Retina (tissue), 1 donor: ENCODE data around the gene PHLDA3.
A peak's percentile ranks its signal among the peaks of the same experiment; 100 is the strongest.
"Not testable (repeated sequence)": the region's sequence is repeated elsewhere in the genome, so short reads cannot be mapped to it uniquely, and the experiment has no call there.

ENCODE experiments used
- DNase-seq: peaks from one replicate; pipeline ENCODE4 v3.0.0-alpha.2; 2016

The PHLDA3 gene

DNA sequence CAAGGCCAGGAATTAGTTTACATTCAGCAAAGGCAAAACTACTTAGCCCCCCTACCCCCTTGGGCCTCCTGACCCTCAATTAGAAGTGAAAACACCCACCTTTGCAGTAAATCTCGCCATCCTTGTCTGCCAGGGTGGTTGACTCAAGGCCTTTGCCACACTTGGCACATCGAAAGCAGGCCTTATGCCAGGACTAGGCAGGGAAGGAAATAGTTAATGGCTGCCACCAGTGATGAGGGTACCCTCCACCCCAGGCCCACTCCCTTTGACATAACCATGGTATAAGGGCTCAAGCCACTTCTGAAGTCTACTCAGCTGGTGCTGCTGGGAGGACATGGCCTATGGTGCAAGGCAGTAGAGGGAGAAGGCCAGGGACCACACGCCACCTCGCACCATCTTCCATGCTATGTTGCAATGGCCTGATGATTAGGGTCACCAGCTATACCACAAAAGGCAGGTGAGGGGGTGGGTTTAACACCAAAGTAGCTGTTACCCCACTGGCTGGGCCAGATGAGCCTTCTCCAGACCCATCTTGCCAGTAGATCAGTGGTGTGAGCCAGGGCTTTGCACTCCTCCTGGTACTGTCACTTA is 16.3 kb upstream of the PHLDA3 start:
- DNase-seq: no peak

DNA sequence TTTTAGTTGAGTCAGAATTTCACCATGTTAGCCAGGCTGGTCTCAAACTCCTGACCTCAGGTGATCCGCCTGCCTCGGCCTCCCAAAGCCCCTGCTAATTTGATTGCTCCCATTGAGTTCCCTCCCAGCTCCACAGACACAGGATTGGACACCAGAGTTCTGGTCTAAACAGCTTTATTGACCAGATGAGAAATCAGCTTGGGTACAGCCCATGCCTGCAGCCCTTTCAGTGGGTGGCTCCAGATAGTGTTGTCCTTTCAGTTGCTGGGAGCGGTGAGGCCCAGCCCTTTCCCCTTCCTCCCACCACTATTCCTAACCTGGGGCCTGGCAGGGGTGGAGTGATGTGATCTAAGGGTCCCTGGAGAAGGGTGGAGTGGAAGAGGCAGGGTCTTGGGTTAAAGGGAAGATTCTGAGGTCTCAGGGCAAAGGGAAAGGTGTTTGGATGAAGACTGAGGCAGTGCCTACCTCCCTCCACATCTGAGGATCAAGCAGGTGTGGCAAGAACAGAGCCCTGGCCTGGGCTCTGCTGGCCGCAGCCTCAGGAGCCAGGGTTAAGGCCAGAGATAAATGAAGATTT is 14.5 kb upstream of the PHLDA3 start:
- no peak for DNase-seq

DNA sequence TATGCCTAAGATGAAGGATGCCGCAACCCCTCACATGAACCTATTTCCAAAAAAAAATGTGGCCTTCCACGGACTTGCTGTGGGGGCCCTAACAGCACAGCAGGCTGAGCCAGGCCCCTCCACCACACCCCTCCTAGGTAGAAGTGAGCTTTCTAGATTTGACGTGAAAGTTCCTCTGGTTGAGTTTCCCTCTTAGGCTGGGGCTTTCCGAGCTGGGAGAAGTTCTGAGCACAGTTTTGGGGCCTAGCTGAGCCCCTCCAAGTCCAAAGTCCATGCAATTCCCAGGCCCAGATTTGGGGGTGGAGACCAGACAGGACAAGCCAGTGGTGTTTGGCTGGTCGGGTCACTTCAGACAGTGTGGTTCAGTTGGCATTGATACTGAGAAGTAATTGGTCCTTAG is 13.8 kb upstream of the PHLDA3 start:
- no peak for DNase-seq

DNA sequence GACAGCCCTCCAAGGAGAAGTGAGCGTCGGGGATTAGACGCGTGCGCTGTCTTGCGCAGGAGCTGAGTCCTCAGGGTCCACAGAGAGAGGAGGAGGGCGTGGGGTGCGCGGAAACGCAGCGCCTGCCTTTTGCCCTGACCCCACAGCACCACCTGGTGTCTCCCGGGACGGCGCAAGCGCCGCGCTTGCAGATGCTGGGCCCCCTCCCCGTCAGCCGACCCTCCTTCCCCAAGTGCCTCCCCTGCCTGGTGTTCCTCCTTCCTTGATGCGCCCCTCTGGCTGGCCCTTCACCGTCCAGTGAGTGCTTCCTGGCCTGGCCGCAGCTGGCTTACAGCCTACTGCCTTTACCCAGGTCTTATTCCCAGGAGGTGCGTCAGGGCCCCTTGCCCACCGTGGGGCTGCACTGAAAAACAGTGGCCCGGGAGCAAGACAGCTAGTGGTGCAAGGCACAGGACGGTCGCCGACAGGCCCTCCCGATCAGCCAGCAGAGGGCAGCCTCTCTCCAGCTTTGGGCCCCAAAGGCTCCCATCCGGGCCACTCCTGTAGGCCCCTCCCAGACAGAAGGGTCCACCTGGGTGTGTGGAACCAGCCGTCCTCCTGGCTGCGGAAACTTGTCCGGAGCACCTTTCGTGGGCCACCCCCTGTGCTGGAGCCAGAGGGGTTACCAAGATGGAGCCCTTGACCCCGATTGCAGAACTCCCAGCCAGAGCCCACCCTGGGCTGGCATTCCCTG is 12.9 kb upstream of the PHLDA3 start:
- DNase-seq: peak; percentile 85

DNA sequence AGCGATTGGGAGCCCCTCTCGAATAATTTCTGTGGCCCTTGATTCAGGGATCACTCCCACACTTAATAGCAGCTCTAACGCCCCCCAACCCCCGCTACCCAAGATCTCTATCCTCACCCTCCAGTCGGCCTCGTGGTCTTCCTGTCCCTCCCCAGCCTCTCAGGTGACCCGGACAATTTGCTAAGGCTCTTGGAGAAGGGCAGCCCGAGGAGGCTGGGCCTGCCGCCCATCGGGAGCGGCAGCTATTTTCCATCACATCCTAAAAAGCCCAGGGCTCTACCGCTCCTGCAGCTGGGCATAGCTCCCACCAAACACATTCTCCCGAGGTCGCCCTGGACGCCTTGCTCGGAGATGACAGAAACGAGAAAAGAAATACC is 12.0 kb upstream of the PHLDA3 start:
- DNase-seq: no peak

DNA sequence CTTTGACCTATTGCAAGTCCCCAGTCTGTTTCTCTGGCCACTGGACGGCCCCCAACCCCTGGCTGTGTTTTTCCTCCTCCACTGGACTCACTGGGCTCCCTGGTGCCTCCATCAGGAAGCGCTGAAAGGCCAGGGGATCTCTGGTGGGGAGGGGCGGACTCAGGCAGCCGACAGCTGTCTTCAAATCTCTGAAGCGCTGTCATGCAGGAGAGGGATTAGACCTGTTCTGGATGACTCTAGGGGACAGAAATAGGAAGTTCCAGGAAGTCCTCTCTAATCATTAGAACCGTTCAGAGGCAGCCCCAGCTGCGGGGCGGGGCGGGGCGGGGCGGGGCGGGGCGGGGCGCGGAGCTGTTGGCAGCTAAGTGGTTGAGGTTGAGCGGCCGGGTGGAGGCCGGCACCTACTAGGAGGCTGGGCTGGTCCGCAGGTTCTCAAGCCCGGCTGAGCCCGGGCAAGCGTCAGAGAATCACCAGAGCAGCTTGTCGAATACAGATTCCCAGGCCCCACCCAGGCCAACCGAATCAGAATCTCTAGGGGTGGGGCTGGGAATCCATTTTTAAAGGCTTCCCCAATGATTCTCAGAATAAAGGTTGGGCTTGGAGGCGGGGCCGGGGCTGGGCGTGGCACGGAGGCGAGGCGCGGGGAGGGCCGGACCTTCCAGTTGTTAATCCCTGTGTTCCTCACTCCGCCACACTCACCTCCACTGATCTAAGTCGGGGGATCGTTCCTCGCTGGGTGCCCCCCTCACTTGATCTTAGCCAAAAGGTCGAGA is 11.4 kb upstream of the PHLDA3 start:
- DNase-seq: peak; percentile 44

DNA sequence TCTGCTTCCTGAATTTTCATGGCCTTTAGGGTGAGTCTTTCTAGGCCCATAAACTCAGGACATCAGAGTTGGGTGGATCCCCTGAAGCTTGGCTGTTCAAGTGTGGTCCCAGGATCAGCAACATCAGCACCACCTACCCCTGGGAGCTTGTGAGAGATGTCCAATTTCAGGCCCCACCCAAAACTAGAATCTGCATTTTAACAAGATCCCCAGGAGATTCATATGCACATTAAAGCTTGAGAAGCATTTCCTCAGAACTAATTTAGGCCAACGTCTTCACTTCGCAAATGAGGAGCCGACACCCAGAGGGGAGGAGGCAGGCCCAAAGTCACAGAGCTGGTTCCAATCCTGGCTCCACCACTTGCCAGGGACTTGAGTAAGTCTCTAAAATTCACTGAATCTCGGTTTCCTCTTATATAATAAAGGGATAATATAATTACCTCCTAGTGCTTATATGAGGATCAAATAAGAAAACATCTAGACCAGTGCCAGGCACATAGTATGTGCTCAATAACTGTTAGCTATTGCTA is 10.3 kb upstream of the PHLDA3 start:
- DNase-seq: no peak

DNA sequence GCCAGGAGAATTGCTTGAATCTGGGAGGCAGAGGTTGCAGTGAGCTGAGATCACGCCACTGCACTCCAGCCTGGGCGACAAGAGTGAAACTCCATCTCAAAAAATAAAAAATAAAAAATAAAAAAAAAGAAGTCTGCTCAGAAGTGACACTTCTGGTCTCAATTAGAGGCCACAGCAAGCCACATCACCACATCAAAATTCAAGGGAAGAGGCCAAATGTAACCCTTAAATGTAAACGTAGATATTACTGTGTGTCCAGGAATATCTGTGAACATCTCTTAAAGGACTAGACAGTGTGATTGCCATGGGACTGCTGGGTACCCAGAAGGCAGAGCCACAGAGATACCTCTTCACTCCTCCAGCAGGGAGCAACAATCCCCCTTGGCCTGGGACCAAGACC is 9.7 kb upstream of the PHLDA3 start:
- not testable (repeated sequence) for DNase-seq

DNA sequence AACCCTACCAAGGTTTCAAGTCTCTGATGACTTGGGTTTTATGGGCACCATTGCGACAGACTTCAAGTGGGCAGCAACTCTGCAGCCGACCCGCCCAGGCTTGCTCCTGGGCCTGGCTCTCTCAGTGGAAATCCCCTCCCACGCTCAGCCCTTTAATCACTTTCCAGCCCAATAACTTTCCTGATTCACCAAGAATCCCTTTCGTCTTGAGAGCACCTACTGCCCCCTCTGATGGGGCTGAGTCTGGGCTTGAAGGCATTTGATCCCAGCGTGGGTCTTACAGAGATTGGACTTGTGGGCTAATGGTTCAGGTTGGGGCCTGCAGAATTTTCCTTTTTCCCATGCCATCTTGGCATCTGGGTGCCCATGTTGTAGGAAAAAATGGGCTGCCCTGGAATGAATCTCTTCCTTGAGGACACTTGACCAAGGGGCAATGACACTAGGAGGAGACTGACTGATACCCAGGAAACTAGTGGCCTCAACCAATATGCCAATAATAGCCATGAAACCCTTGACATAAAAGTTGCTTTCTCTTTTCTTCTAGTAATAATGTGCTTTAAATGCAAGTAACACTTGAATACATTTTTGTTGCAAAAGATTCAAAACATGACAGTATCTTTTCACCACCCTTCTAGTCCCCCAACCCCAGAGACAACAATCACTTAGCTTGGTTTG is 7.8 kb upstream of the PHLDA3 start:
- DNase-seq: no peak

DNA sequence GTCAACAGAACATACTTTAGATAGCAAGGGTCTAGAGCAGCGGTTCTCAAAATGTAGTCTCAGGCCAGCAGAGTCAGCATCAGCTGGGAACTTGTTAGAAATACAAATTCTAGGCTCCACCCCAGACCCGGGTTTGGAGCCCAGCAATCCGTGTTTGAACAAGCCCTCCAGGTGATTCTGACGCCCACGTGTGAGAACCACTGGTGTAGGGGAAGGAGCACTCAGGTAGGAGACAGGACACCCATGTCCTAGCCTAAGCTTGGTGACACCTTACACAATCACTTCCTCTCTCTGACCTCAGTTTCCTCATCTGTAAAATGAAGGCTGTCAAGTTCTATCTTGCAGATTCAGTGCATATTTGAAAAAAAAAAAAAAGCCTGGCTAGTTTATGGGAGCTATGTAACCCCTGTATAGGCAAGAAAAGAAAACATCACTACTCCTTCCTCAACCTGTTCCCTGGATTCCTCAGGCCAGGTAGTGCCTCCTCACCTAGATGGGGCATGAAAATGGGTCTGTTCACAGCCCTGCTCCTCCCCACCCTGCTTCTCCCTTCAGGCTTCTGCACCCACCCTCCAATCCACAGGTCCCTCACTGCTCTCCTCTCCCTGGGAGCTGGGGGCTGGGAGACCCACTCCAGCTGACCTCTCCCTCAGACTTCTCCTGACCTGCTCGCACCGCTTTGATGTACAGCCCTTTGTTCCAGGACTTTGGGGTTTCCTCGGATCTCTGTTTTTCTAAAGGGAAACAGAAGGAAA is 7.1 kb upstream of the PHLDA3 start:
- DNase-seq: no peak

DNA sequence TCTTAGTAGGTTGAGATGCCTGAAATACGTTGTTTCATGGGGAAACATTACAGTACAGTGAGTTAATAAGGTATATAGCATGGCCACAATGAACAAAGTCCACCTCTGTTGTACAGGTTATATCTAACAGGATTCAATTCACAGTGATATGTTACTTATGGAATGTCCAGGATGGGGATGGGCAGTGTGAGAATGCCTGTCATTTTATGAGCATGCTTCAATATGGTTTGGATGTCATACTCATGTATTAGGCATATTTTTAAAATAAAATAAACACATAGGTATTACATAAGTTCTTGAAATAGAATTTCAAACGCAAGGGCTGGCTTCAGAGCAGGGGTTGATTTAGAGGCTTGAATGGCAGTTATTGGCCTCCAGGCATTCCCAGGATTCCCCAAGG is 6.1 kb upstream of the PHLDA3 start:
- DNase-seq: no peak

DNA sequence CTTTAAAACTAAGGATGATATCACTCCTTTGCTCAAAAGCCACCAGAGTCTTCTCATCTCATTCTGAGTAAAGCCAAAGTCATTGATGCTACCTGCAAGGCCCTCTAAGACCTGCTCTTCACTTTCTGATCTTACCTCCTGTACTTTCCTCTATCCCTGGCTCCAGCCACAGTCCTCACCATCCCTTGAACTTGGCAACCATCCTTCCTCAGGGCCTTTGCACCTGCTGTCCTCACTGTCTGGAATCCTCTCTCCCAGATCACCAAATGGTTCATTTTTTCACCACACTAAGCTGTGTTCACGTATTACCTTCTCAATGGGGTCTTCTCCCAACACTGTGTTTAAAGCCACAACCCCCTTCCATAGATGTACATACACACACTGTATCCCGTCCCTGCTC is 4.3 kb upstream of the PHLDA3 start:
- DNase-seq: no peak

DNA sequence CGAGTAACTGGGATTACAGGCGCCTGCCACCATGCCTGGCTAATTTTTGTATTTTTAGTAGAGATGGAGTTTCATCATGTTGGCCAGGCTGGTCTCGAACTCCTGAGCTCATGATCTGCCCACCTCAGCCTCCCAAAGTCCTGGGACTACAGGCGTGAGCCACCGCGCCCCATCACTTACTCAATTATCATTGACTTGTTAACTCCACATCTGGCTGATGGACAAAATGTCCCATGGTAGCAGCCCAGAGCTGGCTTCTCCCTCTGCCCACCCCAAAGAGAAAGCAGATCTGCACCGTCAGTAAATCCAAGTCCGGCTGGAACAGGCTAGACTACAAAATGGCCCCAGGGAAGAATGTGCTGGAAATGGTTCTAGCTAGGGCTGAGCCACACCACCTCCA is 3.3 kb upstream of the PHLDA3 start:
- DNase-seq: not testable (repeated sequence)

DNA sequence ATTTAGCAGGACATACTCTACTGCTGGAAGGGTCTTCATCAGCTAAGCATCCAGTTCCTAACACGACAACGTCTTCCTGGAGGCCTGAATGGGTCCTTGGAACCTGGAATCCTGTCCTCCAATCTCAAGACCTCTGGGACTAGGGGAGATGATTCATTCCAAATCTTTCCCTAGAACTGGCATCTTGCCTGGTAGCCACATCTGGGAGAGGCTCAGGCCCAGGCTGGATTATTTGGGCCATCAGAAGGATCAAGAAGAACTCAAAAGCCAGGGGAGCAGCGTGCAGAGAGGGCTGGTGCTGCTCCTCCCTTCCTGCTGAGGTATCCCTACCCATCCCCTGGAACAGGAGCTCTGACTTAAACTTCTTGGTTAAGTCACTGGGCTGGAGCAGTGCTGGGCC is 2.8 kb upstream of the PHLDA3 start:
- DNase-seq: no peak

DNA sequence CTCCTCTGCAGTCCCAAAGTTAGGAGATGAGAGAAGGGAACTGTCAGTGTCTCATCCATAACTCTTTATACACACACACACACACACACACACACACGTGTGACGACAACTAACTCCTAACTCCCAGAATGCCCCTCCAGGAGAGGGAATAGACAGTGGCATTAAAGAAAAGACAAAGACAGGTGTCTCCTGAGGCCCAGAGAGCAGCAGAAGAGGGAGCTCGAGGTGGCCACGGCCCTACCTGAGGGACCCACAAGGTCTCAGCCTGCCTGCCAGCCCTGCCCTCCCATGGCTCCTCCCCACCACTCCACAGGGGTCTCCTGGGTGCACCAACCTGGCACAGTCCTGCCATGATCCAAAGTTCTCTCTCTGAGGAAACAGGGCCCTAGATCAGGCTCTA is 1.6 kb upstream of the PHLDA3 start:
- no peak for DNase-seq

DNA sequence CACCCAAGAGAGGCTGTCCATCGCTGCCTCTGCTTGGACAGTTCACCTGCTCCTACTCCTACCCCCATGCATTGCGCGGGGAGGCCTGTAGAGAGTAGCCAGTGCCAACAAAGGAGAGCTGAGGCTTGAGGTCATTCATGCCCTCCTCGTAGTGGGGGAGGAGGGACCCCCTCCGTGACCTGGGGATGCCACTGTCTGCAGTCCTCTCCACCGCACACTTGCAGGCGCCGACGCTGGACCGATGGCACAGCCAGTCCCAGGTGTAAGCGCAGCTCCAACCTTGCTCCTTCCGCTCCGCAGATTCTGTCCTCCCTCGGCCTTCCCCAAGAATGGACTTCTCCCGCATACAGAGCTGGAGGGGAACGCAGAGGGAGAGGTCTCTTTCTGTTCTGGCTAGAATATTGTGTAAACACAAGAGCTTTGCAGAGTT is 672 bp upstream of the PHLDA3 start:
- DNase-seq: no peak

DNA sequence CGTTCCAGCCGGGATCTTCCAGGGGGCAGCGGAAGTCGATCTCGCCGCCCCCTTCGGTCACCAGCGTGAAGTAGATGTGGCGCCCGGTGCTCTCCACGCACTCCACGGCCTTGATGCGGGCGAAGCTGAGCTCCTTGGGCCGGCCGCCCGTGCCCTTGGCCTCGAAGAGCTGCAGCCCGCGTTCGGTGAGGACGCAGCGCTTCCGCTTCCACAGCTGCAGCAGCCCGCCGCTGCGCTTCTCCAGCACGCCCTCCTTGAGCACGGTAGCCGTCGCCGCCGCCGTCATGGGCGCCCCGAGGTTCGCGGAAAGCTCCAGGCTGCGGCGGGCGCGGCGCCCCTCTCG is 516 bp downstream of the PHLDA3 start:
- peak; percentile 78 for DNase-seq

DNA sequence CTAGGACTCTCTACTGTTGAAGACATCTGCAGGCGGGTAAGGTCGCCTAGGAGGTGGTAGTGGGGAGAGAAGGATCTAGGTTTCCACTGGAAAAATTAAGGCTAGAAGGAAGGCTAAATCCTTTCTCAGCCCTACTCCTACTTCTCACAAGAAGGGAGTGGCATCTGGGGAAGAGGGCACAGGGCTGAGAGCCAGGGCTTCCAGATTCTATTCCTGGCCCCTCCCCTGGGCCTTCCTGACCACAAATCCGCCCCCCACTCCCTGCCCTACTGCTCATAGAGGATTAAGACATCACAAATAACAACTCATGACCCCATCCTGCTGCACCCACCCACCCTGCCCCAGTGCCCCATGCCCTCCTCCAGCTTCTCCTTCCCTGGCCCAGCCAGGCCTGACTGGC is 2.5 kb downstream of the PHLDA3 start:
- no peak for DNase-seq

DNA sequence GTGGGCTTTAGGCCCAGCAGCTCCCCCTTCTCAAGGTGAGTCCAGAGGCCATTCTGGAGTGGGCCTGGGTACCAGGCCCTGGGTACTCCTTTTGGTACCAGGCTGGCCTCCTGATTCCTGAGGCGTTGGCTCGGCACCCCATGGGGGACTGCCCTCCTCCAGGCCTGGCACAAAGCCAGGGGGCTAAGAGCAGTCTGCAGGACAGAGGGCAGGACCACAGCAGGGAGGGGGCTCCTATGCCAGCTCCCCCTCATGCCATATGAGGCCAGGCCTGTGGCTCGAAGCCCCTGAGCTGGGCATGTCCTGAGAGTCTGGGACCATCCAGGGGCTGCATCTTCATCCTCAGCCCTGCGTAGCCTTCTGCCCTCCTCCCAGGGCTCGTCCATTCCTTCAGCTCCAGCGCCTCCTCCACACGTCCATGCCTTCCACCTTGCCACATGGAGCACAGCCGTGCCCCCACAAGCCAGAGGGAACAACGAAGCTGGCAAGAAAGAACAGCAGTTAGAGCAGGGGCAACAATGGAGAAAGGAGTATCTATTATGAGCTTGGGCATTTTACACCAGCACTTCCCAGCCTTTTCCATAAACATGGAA is 3.2 kb downstream of the PHLDA3 start:
- no peak for DNase-seq

DNA sequence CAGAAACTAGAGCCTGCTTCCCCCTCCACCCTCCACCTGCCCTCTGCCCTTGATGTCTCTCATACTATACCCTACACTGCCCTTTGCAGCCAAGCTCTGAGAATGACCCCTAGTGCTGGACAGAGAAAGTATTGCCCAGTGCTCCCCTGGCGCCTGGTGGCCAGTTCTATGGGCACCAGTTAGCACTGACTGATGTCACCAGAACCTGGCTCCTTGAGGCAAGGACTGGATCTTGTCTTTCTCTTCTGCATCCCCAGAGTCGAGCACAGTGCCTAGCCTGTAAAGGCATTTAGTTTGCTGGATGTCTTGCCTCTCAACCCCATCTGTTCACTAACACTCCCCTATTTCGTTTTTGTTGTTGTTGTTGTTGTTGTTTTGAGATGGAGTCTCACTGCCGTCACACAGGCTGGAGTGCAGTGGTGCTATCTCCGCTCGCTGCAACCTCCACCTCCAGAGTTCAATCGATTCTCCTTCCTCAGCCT is 5.9 kb downstream of the PHLDA3 start:
- DNase-seq: no peak

DNA sequence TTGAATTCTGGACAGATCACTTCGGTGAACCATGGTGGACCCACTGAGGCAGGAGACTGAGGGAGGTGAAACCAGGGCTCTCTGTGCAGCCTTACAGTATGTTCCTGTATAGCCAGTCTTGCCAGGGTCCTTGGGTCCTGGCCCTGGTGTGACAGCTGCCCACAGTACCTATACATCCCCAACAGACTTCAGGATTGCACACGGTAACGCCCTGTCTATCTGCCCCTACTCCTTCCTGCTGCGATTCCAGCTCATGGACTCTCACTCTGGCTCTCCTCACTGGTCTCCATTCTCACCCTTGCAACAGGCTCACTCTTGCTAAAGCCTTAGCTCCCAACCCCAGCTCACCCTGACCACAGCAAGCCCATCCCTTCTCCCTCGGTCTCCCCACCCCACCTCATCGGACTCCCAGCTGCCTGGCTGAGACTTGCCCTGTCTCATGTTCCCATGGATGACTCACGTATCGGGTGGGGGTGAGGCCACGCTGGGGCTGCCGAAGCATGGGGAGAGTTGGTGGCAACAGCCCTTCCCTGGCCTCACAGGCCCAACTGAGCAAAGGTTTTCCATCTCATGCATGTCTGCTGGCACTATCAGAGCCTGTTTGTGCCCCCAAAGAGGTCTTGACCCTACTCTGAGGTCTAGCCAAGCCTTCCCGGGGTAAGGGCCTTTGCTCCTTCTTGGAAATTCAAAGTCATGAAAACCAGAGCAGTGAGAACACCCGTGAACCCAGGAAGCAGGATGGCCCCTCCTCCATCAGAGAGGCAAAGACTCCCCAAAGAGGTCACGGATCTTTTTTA is 7.1 kb downstream of the PHLDA3 start:
- DNase-seq: no peak
